K562 (cell line): ENCODE data around the gene DPY30. TPM values are rescaled to one million over a fixed set of nuclear protein-coding genes. Genes with fewer than 3 reads are reported as not detected.

Experiments used
- CGGBP1 ChIP-seq: fragments of 250-450 bp; sonication (Bioruptor Pico); IDR thresholded peaks from 2 replicates; pipeline ENCODE4 v1.9.0; 2021; ENCODE audit warnings: mild to moderate bottlenecking
- CREB1 ChIP-seq, 2 experiments: sonication (generic) in 1 of 2; formaldehyde crosslinking in 1 of 2; IDR thresholded peaks; 2 replicates each; pipeline versions ENCODE4 v1.6.1 to v1.8.0; 2012 to 2022; ENCODE audit warnings: inconsistent platforms in 1 of 2, mild to moderate bottlenecking in 1 of 2, missing genetic modification reagents in 1 of 2, moderate library complexity in 1 of 2
- ELF4 ChIP-seq: fragments of 450-650 bp; formaldehyde crosslinking; IDR thresholded peaks from 2 replicates; pipeline ENCODE4 v1.4.0; 2022; ENCODE audit warnings: missing genetic modification characterization
- FOXA3 ChIP-seq, 2 experiments: fragments of 450-650 bp in 1 of 2; sonication (generic) in 1 of 2; formaldehyde crosslinking; IDR thresholded peaks in 1 of 2; conservative IDR thresholded peaks in 1 of 2; 2 replicates each; pipeline versions ENCODE4 v1.4.0 to v1.8.0; 2020 to 2022; ENCODE audit warnings: mild to moderate bottlenecking in 2 of 2, missing genetic modification reagents in 1 of 2
- FOXP1 ChIP-seq: sonication (generic); formaldehyde crosslinking; IDR thresholded peaks from 2 replicates; pipeline ENCODE4 v1.8.0; 2022; ENCODE audit warnings: mild to moderate bottlenecking, missing genetic modification reagents
- FOXP4 ChIP-seq: sonication (generic); formaldehyde crosslinking; IDR thresholded peaks from 2 replicates; pipeline ENCODE4 v1.8.0; 2022; ENCODE audit warnings: mild to moderate bottlenecking, missing genetic modification reagents, borderline replicate concordance
- HINFP ChIP-seq: fragments of 450-650 bp; conservative IDR thresholded peaks from 2 replicates; pipeline ENCODE4 v1.6.1; 2016; ENCODE audit warnings: missing genetic modification characterization, low read depth, mild to moderate bottlenecking, control low read depth, missing compliant biosample characterization
- PRDM10 ChIP-seq: fragments of 450-650 bp; IDR thresholded peaks from 2 replicates; pipeline ENCODE4 v1.6.1; 2018; ENCODE audit not compliant: partially characterized antibody
- RBFOX2 ChIP-seq: fragments of 200-400 bp; formaldehyde crosslinking; IDR thresholded peaks from 2 replicates; pipeline ENCODE4 v1.6.1; 2017; ENCODE audit warnings: low read depth, mild to moderate bottlenecking, low read length, moderate library complexity
- SIX5 ChIP-seq, 2 experiments: IDR thresholded peaks; 2 replicates each; pipeline ENCODE4 v1.6.1; 2011; ENCODE audit warnings: low read length in 2 of 2, borderline replicate concordance in 1 of 2, low read depth in 1 of 2, mild to moderate bottlenecking in 1 of 2, moderate library complexity in 1 of 2; ENCODE audit not compliant: insufficient read depth in 1 of 2
- SMARCE1 ChIP-seq: fragments of 450-650 bp; IDR thresholded peaks from 2 replicates; pipeline ENCODE4 v1.7.1; 2016; ENCODE audit warnings: mild to moderate bottlenecking
- THRB ChIP-seq: fragments of 450-650 bp; formaldehyde crosslinking; conservative IDR thresholded peaks from 2 replicates; pipeline ENCODE4 v1.4.0; 2022; ENCODE audit warnings: mild to moderate bottlenecking, missing genetic modification characterization
- ZNF274 ChIP-seq: IDR thresholded peaks from 2 replicates; pipeline ENCODE4 v1.6.1; 2011; ENCODE audit warnings: low read depth, mild to moderate bottlenecking, low read length, moderate library complexity, borderline replicate concordance
- ZNF57 ChIP-seq: fragments of 450-650 bp; formaldehyde crosslinking; IDR thresholded peaks from 2 replicates; pipeline ENCODE4 v1.4.0; 2020; ENCODE audit warnings: mild to moderate bottlenecking, moderate library complexity
- polyA plus RNA-seq, 8 experiments: library from polyadenylated mRNA; depleted of rRNA in 4 of 8; stranded (reverse) in 5 of 8; unstranded in 3 of 8; fragments of >200 nt; fragmentation: Nextera tagmentation in 2 of 8; fragmentation: Illumina TruSeq in 1 of 8; extraction: Ambion mirVana in 2 of 8; extraction: Trizol in 1 of 8; gene quantifications; 2 replicates each; pipeline versions ENCODE4 v1.2.1 to v1.2.3, GENCODE V29; 2011 to 2014; ENCODE audit warnings: inconsistent platforms in 1 of 8, missing spikeins in 1 of 8
- total RNA-seq, 7 experiments: library from RNA; depleted of rRNA in 6 of 7; stranded (reverse); fragments of >200 nt in 6 of 7; fragmentation: Illumina TruSeq in 2 of 7; extraction: Trizol in 2 of 7; gene quantifications; 2 replicates each; pipeline versions ENCODE4 v1.2.1 to v1.2.3, GENCODE V29; 2011 to 2021; ENCODE audit warnings: low replicate concordance in 1 of 7

Gene DPY30
- total and polyA plus RNA-seq, 9 of the 15 experiments (the other 6 are each of a cell fraction or from before 2014, with no cell fraction given), result 64.6 to 402 (median 116) TPM

- TF ChIP-seq HINFP (tag), result no peak
- no peak for TF ChIP-seq THRB (CRISPR knock-in tag)
- no peak for TF ChIP-seq RBFOX2
- no peak for TF ChIP-seq ZNF274
- no peak for TF ChIP-seq FOXA3 (CRISPR knock-in tag; conservative IDR thresholded peaks at IDR 0.05 in 1 of 2, IDR thresholded peaks at IDR 0.05 in 1 of 2)
- TF ChIP-seq CREB1 (IDR thresholded peaks at IDR 0.05), result no peak
- no peak for TF ChIP-seq CREB1 (CRISPR knock-in tag; IDR thresholded peaks at IDR 0.05)
- TF ChIP-seq FOXP1 (CRISPR knock-in tag), result no peak
- TF ChIP-seq ZNF57 (CRISPR knock-in tag), result no peak
- TF ChIP-seq SMARCE1, result 0 out of 2 replicates have a peak, but pooled peaks have one; percentile 22
- TF ChIP-seq SIX5 (IDR thresholded peaks at IDR 0.05; ENCODE audit: borderline replicate concordance in 1 of 2, insufficient read depth in 1 of 2, low read depth in 1 of 2, low read length in 2 of 2), result no peak
- no peak for TF ChIP-seq ELF4 (CRISPR knock-in tag)
- peak; percentile 67 for TF ChIP-seq PRDM10
- no peak for TF ChIP-seq FOXP4 (CRISPR knock-in tag)
- no peak for TF ChIP-seq CGGBP1 (CRISPR knock-in tag)
Measured at GRCh38 chr2:31998731-31999383, 40.7 kb downstream of the DPY30 start (continued).
